Ureter (tissue), 1 donor: Measurements from ENCODE around the gene ZC3H13. TPM values are rescaled to one million over a fixed set of nuclear protein-coding genes. Genes with fewer than 3 reads are reported as not detected.

Experiments
- DNase-seq: peaks from one replicate; pipeline ENCODE4 v3.0.0-alpha.2; 2020; ENCODE audit warnings: low spot score
- total RNA-seq: library from RNA; stranded (reverse); gene quantifications from one replicate; pipeline ENCODE4 v1.2.4, GENCODE V29; 2023
- donor health status: DM: yes; HTN: yes; CAD: no.

ZC3H13 gene
- total RNA-seq, 1 donor from 2014 or later, result 53.4 TPM

GRCh38 chr13:45934283-45934682, 118.3 kb downstream of the ZC3H13 start:
- no peak for DNase-seq

DNA sequence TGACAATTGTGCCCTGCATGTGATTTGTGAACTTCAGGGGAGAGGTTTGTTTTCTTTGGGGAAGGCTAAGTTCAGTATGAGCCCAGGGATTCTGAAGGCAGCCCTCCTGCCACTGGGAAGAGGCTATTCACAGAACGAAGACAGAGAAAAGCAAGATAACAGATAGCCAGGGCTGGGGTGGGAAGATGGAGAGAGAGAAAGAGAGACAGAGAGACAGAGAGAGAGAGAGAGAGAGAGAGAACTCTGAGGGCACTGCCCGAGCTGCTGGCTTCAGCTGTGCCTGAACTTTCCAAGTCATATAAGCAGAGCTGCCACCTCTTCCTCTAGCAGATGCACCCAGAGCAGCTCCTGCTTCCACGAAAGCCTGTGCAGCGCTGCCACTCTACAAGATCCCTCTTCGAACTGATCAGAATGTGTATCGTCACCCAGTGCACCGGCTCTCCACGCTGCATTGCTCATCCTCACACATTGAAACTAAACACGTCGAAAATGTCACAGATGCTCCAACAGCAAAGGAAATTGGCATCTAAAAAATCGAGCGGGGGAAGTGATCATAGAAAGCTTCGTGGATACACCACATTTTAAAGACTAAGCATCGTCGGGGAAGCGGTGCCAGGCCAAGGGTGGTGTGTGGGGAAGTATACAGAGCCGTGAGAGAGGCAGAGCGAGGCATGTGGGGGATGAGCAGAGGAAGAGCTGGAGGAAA, 119.2 kb downstream of the ZC3H13 start:
- DNase-seq, result no peak

DNA sequence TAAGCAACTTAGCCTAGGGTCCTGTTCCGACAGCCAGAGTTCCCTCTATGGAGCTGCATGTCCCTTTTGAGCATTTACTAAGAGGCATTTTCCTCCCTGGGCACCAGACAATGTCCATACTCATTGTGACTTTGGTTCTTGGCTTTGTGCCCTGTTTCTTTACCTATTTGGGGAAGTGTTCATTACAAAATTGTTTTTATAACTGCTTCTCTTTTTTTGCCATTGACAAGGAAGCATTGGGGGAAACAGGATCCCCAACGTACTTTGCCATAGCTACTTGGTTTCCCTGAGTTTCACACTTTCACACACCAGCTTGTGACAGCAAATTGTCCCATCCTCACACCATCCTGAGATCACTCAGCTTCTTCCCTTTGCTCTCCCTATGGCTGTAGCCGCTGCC, 119.9 kb downstream of the ZC3H13 start:
- no peak for DNase-seq

- no peak for DNase-seq
Measured at GRCh38 chr13:45932172-45932571, 120.4 kb downstream of the ZC3H13 start.

DNA sequence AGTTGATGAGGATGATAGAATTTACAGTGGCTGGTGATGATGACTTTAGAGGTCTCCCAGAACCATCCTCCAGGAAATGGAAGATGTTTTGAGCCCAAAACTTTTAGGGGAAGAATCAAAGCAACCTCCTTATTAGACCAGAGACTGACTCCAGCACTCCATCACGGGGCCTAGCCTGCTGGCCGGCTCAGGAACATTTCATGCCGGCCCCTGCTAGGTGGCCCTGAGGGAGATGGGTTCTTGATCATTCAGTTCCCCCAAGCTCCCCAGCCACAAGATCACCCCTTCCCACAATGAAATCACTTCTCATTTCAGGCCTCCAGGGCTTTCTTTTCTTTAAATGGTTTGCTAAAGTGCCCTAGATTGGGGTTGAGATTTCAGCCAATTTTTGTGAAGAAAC, 121.3 kb downstream of the ZC3H13 start:
- no peak for DNase-seq

DNA sequence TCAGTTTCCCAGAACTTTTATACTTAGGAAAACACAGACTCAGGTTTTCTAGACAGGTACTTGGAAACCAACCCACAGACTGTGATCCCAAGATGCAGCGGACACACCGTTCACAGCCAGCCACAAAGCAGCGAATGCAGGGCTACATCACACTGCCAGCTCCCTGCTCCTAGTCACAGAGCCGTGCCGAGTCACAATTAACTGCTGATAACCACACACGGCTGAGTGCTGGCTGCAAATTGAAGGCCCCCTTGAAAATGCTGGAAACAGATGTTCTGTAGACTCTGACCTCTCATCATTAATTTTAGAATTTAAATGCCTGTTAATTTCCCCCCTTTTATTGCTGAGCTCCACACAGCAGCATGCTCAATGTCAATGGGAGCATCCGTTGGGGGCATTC, 122.4 kb downstream of the ZC3H13 start:
- no peak for DNase-seq

- DNase-seq, result no peak
Measured at GRCh38 chr13:45928843-45929242, 123.7 kb downstream of the ZC3H13 start.

GRCh38 chr13:45928176-45928575, 124.4 kb downstream of the ZC3H13 start:
- DNase-seq, result no peak

DNA sequence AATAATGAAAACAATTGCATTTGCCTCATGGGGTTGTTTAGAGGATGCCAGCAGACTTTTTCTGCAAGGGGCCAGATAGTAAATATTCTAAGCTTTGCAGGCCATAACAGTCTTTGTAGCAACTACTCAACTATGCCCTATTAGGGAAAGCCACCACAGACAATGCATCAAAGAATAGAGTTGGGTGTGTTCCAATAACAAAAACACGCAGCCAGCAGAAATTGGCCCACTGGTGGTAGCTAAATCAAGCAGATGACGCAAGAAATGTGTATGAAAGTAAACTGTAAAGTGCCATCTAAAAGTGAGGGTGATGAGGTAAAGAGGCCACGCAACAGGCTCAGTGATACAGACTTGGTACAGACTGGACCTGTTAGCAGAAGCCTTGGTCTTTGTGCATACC, 125.8 kb downstream of the ZC3H13 start:
- no peak for DNase-seq

GRCh38 chr13:45925151-45925550, 127.4 kb downstream of the ZC3H13 start:
- DNase-seq, result no peak

GRCh38 chr13:45921162-45921736, 131.3 kb downstream of the ZC3H13 start:
- no peak for DNase-seq

DNA sequence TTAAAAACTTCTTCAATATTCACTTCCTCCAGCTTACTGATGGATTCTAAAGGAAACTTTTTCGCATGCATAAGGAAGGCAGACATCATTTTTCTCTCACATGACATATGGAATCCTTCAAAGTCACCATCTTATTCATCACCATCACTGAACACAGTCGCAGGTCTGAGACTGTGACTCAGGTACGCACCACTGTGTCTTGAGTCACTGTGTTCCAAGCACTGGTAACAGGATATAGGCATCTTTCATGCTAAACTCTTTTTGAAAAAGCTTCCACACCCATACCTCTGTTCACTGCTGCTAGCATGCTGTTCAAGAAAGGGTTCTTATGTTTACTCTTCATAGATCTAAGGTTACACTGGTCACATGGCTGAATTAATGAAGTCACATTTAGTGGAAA, 133.9 kb downstream of the ZC3H13 start:
- DNase-seq, result no peak

DNA sequence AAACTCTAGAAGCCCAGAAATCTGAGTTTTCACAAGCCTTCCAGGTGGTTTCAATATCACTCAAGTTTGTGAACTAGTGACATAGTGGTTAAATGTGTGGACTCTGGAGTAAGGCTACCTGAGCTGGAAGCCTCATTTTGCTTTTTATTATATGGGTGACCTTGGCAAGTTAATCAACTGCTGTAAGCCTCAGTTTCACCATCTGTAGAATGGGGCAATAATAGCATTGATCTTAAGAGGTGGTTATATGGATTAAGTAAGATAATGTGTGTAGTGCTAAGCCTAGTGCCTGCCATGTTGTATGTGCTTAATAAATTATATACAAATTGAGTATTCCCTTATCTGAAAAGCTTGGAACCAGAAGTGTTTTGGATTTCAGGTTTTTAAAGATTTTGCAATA, 135.5 kb downstream of the ZC3H13 start:
- DNase-seq, result no peak

DNA sequence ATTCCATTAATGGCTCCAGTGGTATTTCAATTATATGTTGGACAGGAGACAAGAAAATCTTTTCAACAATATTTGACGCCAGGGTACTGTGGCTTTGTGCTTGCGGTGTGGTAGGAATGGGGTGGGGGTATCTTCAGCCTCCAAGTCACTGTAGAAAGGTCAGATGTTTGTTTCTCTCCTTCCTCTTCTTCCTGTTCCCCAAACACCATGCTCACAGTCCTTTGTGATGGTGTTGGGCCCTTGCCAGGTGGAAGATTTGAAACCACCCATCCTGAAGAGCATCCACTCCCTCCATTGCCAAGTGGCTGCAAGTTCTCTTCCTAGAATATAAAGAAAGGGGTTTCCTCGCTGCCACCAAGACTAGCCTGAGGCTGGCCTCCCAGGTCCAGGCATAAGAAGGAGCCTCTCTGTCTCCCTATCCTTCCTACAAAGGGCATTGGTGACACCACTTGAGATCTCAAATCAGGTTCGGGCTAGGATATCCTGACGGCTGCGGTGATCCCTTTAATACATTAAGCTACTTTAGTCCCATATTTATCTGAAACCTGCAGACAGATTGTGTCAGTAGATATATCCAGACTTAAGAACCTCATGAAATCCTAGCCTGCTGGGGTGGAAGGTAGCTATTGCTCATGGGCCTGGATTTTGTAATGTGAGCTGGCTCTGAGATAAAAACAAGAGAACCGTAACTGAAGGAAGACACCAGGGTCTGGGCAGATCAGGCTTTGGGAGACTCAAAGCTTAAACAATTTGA, 136.7 kb downstream of the ZC3H13 start:
- DNase-seq, result no peak

- DNase-seq, result no peak
Measured at GRCh38 chr13:45909673-45910072, 142.9 kb downstream of the ZC3H13 start.

- no peak for DNase-seq
Measured at GRCh38 chr13:45909089-45909488, 143.5 kb downstream of the ZC3H13 start.

DNA sequence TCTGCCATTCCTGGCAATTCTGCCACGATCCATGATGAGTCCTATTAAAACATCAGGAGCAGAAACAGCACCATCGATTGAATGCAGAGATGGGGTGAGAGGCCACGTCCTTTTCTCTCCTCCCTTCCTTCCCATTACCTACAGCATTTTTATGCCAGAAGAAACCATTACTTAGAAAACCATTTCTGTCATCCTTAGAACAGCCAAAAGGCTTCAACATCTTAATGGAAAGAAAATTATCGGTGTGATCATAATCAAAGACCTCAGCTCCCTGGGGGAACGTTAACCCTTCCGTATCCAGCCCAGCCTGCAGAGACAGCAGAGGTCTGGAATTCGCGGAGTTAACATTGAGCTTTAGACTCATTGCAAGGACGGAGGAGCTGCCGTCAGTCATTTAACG, 145.0 kb downstream of the ZC3H13 start:
- DNase-seq, result no peak

Other genes starting within 250 kb of the ZC3H13 start
- gene SIAH3, start 201.0 kb downstream of the ZC3H13 start, total RNA-seq, result 0.08 TPM
- not detected for gene CPB2, start 52.3 kb upstream of the ZC3H13 start, total RNA-seq
- gene LCP1, start 129.4 kb upstream of the ZC3H13 start, total RNA-seq, result 44.8 TPM
- 0.83 TPM for gene LRRC63, start 159.2 kb upstream of the ZC3H13 start, total RNA-seq